Gastroesophageal sphincter (tissue), 3 donors: Measurements from ENCODE around the gene CABP2.

Experiments used
- CTCF ChIP-seq, 4 experiments: fragments of 200-600 bp in 2 of 4; fragments of 450-650 bp in 2 of 4; sonication (generic) in 1 of 4; IDR thresholded peaks; one replicate each; pipeline ENCODE4 v1.5.1; 2017 to 2019; ENCODE audit warnings: antibody characterized with exemption in 4 of 4, mild to moderate bottlenecking in 2 of 4, moderate library complexity in 2 of 4
- EP300 ChIP-seq: sonication (generic); formaldehyde crosslinking; IDR thresholded peaks from one replicate; pipeline ENCODE4 v1.6.1; 2017; ENCODE audit warnings: antibody characterized with exemption, mild to moderate bottlenecking
- POLR2A ChIP-seq, 2 donors: fragments of 450-650 bp; IDR thresholded peaks; one replicate each; pipeline ENCODE4 v1.6.1; 2017; ENCODE audit warnings: antibody characterized with exemption in 2 of 2, mild to moderate bottlenecking in 2 of 2, moderate library complexity in 1 of 2

GRCh38 chr11:67484847-67485311 lies 38.4 kb downstream of the CABP2 start:
- no peak for TF ChIP-seq CTCF (IDR thresholded peaks at IDR 0.05)
- no peak for TF ChIP-seq POLR2A (IDR thresholded peaks at IDR 0.05)
- no peak for TF ChIP-seq EP300
